Duodenal mucosa (tissue), 2 donors: ENCODE data around the gene ZNF74.
"Not testable (repeated sequence)": the region's sequence is repeated elsewhere in the genome, so short reads cannot be mapped to it uniquely, and the experiment has no call there.

Source experiments
- H3K27ac ChIP-seq: one replicate; pipeline ENCODE4 v1.7.0; 2013; ENCODE audit warnings: low read depth, low read length
- H3K27me3 ChIP-seq, 2 donors: one replicate each; pipeline ENCODE4 v1.7.0; 2013; ENCODE audit warnings: low read length in 2 of 2, control low read depth in 1 of 2; ENCODE audit not compliant: insufficient read depth in 2 of 2, control insufficient read depth in 1 of 2
- H3K36me3 ChIP-seq, 2 donors: one replicate each; pipeline ENCODE4 v1.7.0; 2013; ENCODE audit warnings: low read length in 2 of 2, control low read depth in 1 of 2; ENCODE audit not compliant: insufficient read depth in 2 of 2, control insufficient read depth in 1 of 2
- H3K4me1 ChIP-seq, 2 donors: one replicate each; pipeline ENCODE4 v1.7.0; 2013; ENCODE audit warnings: low read length in 2 of 2, control low read depth in 1 of 2; ENCODE audit not compliant: insufficient read depth in 2 of 2, control insufficient read depth in 1 of 2
- H3K4me3 ChIP-seq, 2 donors: one replicate each; pipeline ENCODE4 v1.7.0; 2013; ENCODE audit warnings: low read length in 2 of 2, low read depth in 1 of 2
- H3K9ac ChIP-seq, 2 donors: one replicate each; pipeline ENCODE4 v1.7.0; 2013; ENCODE audit warnings: low read length in 2 of 2, low read depth in 1 of 2
- H3K9me3 ChIP-seq, 2 donors: one replicate each; pipeline ENCODE4 v1.7.0; 2013; ENCODE audit warnings: low read length in 2 of 2, control low read depth in 1 of 2; ENCODE audit not compliant: control insufficient read depth in 1 of 2

ZNF74 gene

DNA sequence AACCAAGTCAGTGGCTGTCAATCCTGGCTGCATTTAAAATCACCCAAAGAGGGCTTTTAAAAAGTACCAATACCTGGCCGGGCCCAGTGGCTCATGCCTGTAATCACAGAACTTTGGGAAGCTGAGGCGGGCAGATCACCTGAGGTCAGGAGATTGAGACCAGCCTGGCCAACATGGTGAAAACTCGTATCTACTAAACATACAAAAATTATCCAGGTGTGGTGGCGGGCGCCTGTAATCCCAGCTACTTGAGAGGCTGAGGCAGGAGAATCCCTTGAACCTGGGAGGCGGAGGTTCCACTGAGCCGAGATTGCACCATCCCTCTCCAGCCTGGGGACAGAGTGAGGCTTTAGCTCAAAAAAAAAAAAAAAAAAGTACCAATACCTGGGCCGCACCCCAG is 17.7 kb upstream of the ZNF74 start:
- not testable (repeated sequence) for H3K4me3 ChIP-seq, H3K9ac ChIP-seq, H3K27me3 ChIP-seq, H3K36me3 ChIP-seq, H3K9me3 ChIP-seq, H3K27ac ChIP-seq, H3K4me1 ChIP-seq

DNA sequence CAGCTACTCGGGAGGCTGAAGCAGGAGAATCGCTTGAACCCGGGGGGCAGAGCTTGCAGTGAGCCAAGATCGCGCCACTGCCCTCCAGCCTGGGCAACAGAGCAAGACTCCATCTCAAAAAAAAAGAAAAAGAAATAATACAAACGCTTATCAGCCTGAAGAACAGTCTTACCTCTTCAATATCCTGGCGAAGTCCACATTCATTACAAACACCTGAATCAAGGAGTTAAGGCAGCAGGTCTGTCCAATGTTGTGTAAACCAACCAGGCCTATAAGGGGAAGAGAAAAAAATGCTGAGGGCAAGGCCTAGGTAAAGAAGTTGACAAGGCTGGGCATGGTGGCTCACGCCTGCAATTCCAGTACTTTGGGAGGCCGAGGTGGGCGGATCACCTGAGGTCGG is 17.0 kb upstream of the ZNF74 start:
- not testable (repeated sequence) for H3K4me1 ChIP-seq, H3K36me3 ChIP-seq, H3K27me3 ChIP-seq, H3K9ac ChIP-seq, H3K4me3 ChIP-seq, H3K27ac ChIP-seq, H3K9me3 ChIP-seq

DNA sequence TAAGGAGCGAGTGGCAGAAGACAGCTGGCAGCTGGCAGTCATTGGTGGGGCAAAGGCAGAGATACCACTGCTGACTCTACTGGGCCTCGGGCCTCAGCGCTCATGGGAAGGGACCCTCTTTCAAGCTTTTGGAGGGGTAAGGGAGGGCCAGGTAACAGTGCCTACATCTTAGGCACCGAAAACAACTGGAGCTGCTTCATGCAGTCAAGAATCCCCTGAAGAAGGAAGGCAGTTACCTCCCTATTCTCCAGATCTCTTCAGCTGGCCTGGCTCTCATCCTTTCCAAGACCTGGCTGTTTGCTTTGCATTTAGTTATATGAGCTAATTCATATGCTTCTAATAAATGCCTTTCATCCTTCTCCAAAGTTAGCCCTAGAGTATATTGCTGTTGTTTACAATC is 15.8 kb upstream of the ZNF74 start:
- Histone ChIP-seq H3K9ac (no peak overlapping the region), H3K4me3 (no peak overlapping the region), H3K4me1 (no peaks in the 10 kb centered on the region), H3K27me3 (no peaks in the 10 kb centered on the region), H3K36me3 (no peaks in the 10 kb centered on the region), H3K9me3 (no peaks in the 10 kb centered on the region), H3K27ac (no peak overlapping the region)

DNA sequence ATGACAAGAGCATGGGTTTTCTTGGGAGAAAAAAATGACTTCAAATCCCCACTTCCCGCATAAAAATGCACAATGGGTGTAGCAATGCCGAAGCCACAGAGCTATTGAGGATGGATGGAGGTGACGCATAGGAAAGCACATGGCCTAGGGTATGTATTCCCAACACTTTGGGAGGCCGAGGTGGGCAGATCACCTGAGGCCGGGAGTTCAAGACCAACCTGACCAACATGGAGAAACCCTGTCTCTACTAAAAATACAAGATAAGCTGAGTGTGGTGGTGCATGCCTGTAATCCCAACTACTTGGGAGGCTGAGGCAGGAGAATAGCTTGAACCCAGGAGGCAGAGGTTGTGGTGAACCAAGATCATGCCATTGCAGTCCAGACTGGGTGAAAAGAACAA is 15.3 kb upstream of the ZNF74 start:
- H3K36me3 ChIP-seq, H3K4me3 ChIP-seq, H3K27ac ChIP-seq, H3K4me1 ChIP-seq, H3K9ac ChIP-seq, H3K27me3 ChIP-seq, H3K9me3 ChIP-seq: not testable (repeated sequence)

DNA sequence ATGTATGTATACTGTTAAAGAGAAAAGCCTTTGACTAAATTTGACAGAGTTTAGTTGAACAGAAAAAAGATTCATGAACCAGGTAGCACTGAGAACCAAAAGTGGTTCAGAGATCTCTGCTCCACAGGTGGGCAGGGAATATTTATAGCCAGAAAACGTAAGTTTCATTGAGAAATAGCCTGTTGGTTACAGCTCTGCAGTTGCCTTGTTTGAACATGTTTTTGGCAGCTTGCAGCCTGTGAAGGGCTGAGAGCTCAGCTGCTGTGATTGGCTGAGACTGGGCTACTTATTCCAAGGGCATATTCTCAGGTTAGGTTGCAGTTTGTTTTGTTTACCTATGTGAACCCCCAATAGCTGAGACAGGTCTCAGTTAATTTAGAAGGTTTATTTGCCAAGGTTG is 13.5 kb upstream of the ZNF74 start:
- Histone ChIP-seq H3K27me3 (no peaks in the 10 kb centered on the region), H3K9ac (no peak overlapping the region), H3K27ac (no peak overlapping the region), H3K9me3 (no peaks in the 10 kb centered on the region), H3K36me3 (no peaks in the 10 kb centered on the region), H3K4me1 (no peaks in the 10 kb centered on the region), H3K4me3 (no peak overlapping the region)

DNA sequence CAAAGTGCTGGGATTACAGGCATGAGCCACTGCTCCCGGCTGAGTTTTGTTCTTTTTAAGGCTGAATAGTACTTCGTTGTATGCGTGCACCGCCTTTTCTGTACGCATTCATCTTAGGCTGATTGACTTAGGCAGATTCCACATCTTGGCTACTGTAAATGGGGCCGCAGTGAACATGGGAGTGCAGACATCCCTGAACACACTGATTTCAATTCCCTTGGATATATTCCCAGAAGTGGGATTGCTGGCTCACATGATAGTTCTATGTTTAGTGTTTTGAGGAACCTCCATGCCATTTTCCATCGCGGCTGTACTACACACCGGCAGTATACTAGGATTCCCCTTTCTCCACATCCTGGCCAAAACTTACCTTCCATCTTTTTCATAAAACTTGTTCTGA is 10.4 kb upstream of the ZNF74 start:
- Histone ChIP-seq H3K9me3 (no peaks in the 10 kb centered on the region), H3K9ac (no peak overlapping the region), H3K4me3 (no peak overlapping the region), H3K4me1 (no peaks in the 10 kb centered on the region), H3K36me3 (no peaks in the 10 kb centered on the region), H3K27me3 (no peaks in the 10 kb centered on the region), H3K27ac (no peak overlapping the region)

DNA sequence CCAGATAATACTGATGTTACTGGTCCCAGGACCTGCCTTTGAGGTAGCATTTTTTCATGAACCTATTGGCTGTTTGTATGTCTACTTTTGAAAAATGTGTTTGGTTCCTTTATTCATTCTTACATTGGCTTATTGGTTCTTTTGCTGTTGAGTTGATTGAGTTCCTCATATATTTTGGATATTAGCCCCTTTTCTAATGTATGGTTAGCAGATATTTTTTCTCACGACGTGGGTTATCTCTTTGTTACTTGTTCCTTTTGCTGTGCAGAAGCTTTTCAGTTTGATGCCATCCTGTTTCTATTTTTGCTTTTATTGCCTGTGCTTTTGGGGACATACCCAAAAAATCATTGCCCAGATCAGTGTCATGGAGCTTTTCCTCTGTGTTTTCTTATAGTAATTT is 9.8 kb upstream of the ZNF74 start:
- no peak overlapping the region for H3K9ac ChIP-seq
- H3K4me3 ChIP-seq, result no peak overlapping the region
- no peaks in the 10 kb centered on the region for H3K36me3 ChIP-seq
- H3K27me3 ChIP-seq, result no peaks in the 10 kb centered on the region
- H3K27ac ChIP-seq, result no peak overlapping the region
- no peaks in the 10 kb centered on the region for H3K4me1 ChIP-seq
- H3K9me3 ChIP-seq, result no peaks in the 10 kb centered on the region

DNA sequence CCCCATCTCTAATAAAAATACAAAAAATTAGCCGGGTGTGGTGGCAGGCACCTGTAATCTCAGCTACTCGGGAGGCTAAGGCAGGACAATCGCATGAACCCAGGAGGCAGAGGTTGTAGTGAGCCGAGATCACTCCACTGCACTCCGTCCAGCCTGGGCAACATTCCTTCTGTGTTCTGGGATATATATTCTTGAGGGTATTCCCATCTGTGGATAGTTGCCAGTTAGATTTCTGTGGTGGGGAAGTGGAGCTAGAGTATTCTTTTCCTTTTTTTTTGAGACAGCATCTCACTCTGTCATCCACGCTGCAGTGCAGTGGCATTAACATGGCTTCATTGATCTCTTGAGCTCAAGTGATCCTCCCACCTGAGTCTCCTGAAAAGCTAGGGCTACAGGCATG is 9.1 kb upstream of the ZNF74 start:
- H3K9me3 ChIP-seq, result no peaks in the 10 kb centered on the region
- no peak overlapping the region for H3K4me3 ChIP-seq
- no peaks in the 10 kb centered on the region for H3K27me3 ChIP-seq
- H3K9ac ChIP-seq, result no peak overlapping the region
- H3K36me3 ChIP-seq, result no peaks in the 10 kb centered on the region
- no peaks in the 10 kb centered on the region for H3K4me1 ChIP-seq
- no peak overlapping the region for H3K27ac ChIP-seq

DNA sequence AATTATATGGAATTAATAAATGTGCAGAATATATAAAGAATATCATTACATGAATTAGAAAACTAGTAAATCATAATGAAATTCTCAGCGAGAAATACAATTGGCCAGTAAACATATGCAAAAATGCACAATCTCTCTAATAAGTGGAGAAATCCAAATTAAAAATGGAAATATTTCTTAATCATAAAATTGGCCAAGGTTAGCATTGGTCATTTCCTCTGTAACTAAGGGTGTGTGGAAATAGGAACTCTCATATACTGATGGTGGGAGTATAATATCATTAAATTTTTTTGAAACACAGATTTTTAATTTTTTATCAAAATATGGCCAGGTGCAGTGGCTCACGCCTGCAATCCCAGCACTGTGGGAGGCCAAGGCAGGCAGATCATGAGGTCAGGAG is 7.6 kb upstream of the ZNF74 start:
- no peaks in the 10 kb centered on the region for H3K4me1 ChIP-seq
- no peaks in the 10 kb centered on the region for H3K9me3 ChIP-seq
- H3K27me3 ChIP-seq, result no peaks in the 10 kb centered on the region
- H3K4me3 ChIP-seq, result no peak overlapping the region
- no peak overlapping the region for H3K9ac ChIP-seq
- no peak overlapping the region for H3K27ac ChIP-seq
- no peaks in the 10 kb centered on the region for H3K36me3 ChIP-seq

DNA sequence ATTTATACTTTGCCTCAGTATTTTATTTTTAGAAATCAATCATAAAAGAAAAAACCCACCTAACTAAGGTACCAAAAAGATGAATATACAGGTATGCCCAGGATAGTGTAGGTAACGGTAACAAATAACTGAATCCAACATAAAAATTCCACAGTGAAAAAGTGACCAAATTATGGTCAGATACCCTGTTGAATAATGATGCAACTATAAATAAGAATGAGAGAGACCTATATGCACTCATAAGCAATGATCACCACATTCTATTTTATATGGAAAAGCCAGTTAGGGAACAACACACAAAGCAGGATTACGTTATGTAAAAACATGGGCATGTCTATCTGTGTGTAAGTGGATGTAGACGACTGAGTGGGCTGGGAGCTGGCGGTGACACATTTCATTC is 7.0 kb upstream of the ZNF74 start:
- H3K4me1 ChIP-seq, result no peaks in the 10 kb centered on the region
- no peaks in the 10 kb centered on the region for H3K36me3 ChIP-seq

DNA sequence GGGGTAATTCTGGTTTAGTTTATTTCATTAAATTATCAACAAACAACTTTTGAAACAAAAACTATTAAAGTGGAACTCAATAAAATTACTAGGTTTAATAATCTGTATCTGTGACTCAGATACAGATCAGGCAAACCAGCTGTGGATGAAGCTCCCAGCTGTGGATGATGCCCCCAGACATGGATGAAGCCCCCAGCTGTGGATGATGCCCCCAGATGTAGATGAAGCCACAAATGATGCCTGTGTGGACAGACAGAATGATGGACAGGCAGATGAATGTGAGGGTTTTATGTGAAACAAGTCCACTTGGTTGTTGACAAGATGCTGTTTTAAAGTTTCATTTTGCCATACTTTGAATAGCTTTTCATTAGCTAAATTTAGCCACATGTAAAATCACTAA is 5.8 kb upstream of the ZNF74 start:
- no peak overlapping the region for H3K4me3 ChIP-seq
- no peaks in the 10 kb centered on the region for H3K36me3 ChIP-seq
- no peaks in the 10 kb centered on the region for H3K9me3 ChIP-seq
- H3K9ac ChIP-seq, result no peak overlapping the region
- H3K27ac ChIP-seq, result no peak overlapping the region
- peaks cover under 1% of the 10 kb centered on the region in 2 donors for H3K4me1 ChIP-seq
- H3K27me3 ChIP-seq, result no peaks in the 10 kb centered on the region

More for the DNA sequence above, 7.0 kb upstream of the ZNF74 start:
- H3K9ac ChIP-seq, result no peak overlapping the region
- H3K9me3 ChIP-seq, result no peaks in the 10 kb centered on the region
- H3K27ac ChIP-seq, result no peak overlapping the region
- no peak overlapping the region for H3K4me3 ChIP-seq
- no peaks in the 10 kb centered on the region for H3K27me3 ChIP-seq
